GM18858 (cell line): ENCODE measurements around the gene SDK1.

ENCODE experiments used
- ATAC-seq: cut with Tn5 transposase; IDR thresholded peaks from one replicate; pipeline ENCODE4 v1.9.1; 2021; ENCODE audit not compliant: unreplicated experiment

The SDK1 gene

GRCh38 chr7:3969286-3969685 lies 668.2 kb downstream of the SDK1 start:
- no peak for ATAC-seq

GRCh38 chr7:3971323-3971722 lies 670.3 kb downstream of the SDK1 start:
- ATAC-seq = no peak

GRCh38 chr7:3973264-3973663 lies 672.2 kb downstream of the SDK1 start:
- no peak for ATAC-seq

- ATAC-seq = no peak
These were observed 673.3 kb downstream of the SDK1 start for GRCh38 chr7:3974329-3974728.

- no peak for ATAC-seq
These were observed 674.3 kb downstream of the SDK1 start for GRCh38 chr7:3975371-3975770.

GRCh38 chr7:3977391-3977790 lies 676.3 kb downstream of the SDK1 start:
- no peak for ATAC-seq

GRCh38 chr7:3978839-3979238 lies 677.8 kb downstream of the SDK1 start:
- no peak for ATAC-seq

- no peak for ATAC-seq
These were observed 678.7 kb downstream of the SDK1 start for GRCh38 chr7:3979611-3980299.

GRCh38 chr7:3980300-3980643 lies 679.2 kb downstream of the SDK1 start:
- ATAC-seq = no peak

GRCh38 chr7:3981281-3981680 lies 680.2 kb downstream of the SDK1 start:
- no peak for ATAC-seq

- no peak for ATAC-seq
These were observed 683.4 kb downstream of the SDK1 start for GRCh38 chr7:3984456-3984855.

- ATAC-seq = no peak
These were observed 685.9 kb downstream of the SDK1 start for GRCh38 chr7:3986927-3987326.

- ATAC-seq = no peak
These were observed 686.4 kb downstream of the SDK1 start for GRCh38 chr7:3987426-3987927.

GRCh38 chr7:3989723-3990122 lies 688.7 kb downstream of the SDK1 start:
- no peak for ATAC-seq

- no peak for ATAC-seq
These were observed 690.7 kb downstream of the SDK1 start for GRCh38 chr7:3991731-3992231.

GRCh38 chr7:3992841-3993240 lies 691.8 kb downstream of the SDK1 start:
- no peak for ATAC-seq

GRCh38 chr7:3994764-3995163 lies 693.7 kb downstream of the SDK1 start:
- no peak for ATAC-seq

- ATAC-seq = no peak
These were observed 694.1 kb downstream of the SDK1 start for GRCh38 chr7:3995187-3995586.

GRCh38 chr7:3998060-3998459 lies 697.0 kb downstream of the SDK1 start:
- no peak for ATAC-seq

GRCh38 chr7:4000139-4000538 lies 699.1 kb downstream of the SDK1 start:
- no peak for ATAC-seq

- no peak for ATAC-seq
These were observed 699.9 kb downstream of the SDK1 start for GRCh38 chr7:4000934-4001333.

- no peak for ATAC-seq
These were observed 700.7 kb downstream of the SDK1 start for GRCh38 chr7:4001742-4002141.

GRCh38 chr7:4003503-4003902 lies 702.5 kb downstream of the SDK1 start:
- no peak for ATAC-seq
